ENCODE results near the gene NTN1. TPM values are rescaled to one million over a fixed set of nuclear protein-coding genes. Genes with fewer than 3 reads are reported as not detected.

Gene NTN1
- total and polyA plus RNA-seq, 2 of the 4 experiments (the other 2 are of a cell fraction) = under 0.01 to 0.07 TPM

- no peaks in the 10 kb centered on the region for H4K20me1 ChIP-seq (ENCODE audit: insufficient read depth, low read length)
- no peak overlapping the region for H2BK120ac ChIP-seq (ENCODE audit: low read depth, low read length)
- H3K18ac ChIP-seq (ENCODE audit: low read depth, low read length) = no peak overlapping the region
- H3K9me1 ChIP-seq (ENCODE audit: insufficient read depth, low read length) = no peaks in the 10 kb centered on the region
- H2BK20ac ChIP-seq (ENCODE audit: low read depth, low read length) = no peak overlapping the region
- no peaks in the 10 kb centered on the region; the same call in 1 of the 2 replicates for H3K27me3 ChIP-seq (ENCODE audit: control insufficient read depth, insufficient read depth, low read length)
- POLR2A ChIA-PET (ENCODE audit: unreplicated experiment) = no interaction called here
- no peak overlapping the region for H3K9ac ChIP-seq (ENCODE audit: low read depth, low read length)
- DNase-seq (no peak), ATAC-seq (ENCODE audit: low read depth) (no peak)
- no peak overlapping the region for H4K5ac ChIP-seq (ENCODE audit: low read depth, low read length)
- H4K91ac ChIP-seq (ENCODE audit: insufficient read depth, low read depth, low read length) = no peak overlapping the region
- no peak overlapping the region for H2AK5ac ChIP-seq (ENCODE audit: low read depth, low read length)
- H2AFZ ChIP-seq (replicated peaks; ENCODE audit: low read length, poor library complexity) = no peak overlapping the region
- no peak overlapping the region for H3K23ac ChIP-seq (ENCODE audit: low read depth, low read length)
- peaks cover 3% of the 10 kb centered on the region for H3K9me3 ChIP-seq (ENCODE audit: control insufficient read depth, insufficient read depth, low read length)
- H3K36me3 ChIP-seq (ENCODE audit: control insufficient read depth, insufficient read depth, low read length) = no peaks in the 10 kb centered on the region
- H3K27ac ChIP-seq (ENCODE audit: insufficient read depth, low read length) = no peak overlapping the region
- no peak overlapping the region for H3K4me2 ChIP-seq (ENCODE audit: low read depth, low read length)
- in situ Hi-C loops (cut with MboI; ENCODE audit: low sequenced_read_pairs) = no loop called here
- dilution Hi-C loops (cut with HindIII; ENCODE audit: low sequenced_read_pairs, unreplicated experiment) = no loop called here
- H2BK5ac ChIP-seq (ENCODE audit: low read depth, low read length, poor library complexity, severe bottlenecking) = no peak overlapping the region
- H3K79me1 ChIP-seq (ENCODE audit: low read depth in 1 of 2, low read length in 2 of 2) = no peaks in the 10 kb centered on the region
- intact Hi-C loops (cut with micrococcal nuclease) = no loop called here
- TF ChIP-seq BHLHE40 (IDR thresholded peaks at IDR 0.05; ENCODE audit: low read depth, low read length) (no peak), USF2 (IDR thresholded peaks at IDR 0.05; ENCODE audit: low read depth, low read length) (no peak), CEBPB (IDR thresholded peaks at IDR 0.05; ENCODE audit: low read depth, low read length) (no peak), MXI1 (IDR thresholded peaks at IDR 0.05; ENCODE audit: borderline replicate concordance, low read depth, low read length) (no peak), RAD21 (IDR thresholded peaks at IDR 0.05; ENCODE audit: low read length) (no peak), SMC3 (IDR thresholded peaks at IDR 0.05; ENCODE audit: low read depth, low read length) (no peak), MAZ (IDR thresholded peaks at IDR 0.05; ENCODE audit: borderline replicate concordance, low read depth, low read length) (no peak), NFE2L2 (IDR thresholded peaks at IDR 0.05; ENCODE audit: low read depth, low read length) (no peak), MAFK (IDR thresholded peaks at IDR 0.05; ENCODE audit: low read depth, low read length) (no peak), CTCF (conservative IDR thresholded peaks at IDR 0.05; ENCODE audit: low read depth, low read length) (no peak), POLR2A (IDR thresholded peaks at IDR 0.05; ENCODE audit: low read depth, low read length) (no peak), CHD1 (IDR thresholded peaks at IDR 0.05; ENCODE audit: low read depth, low read length) (no peak), RFX5 (IDR thresholded peaks at IDR 0.05; ENCODE audit: low read depth, low read length) (no peak), RCOR1 (IDR thresholded peaks at IDR 0.05; ENCODE audit: insufficient replicate concordance, low read length) (no peak), FOS (IDR thresholded peaks at IDR 0.05; ENCODE audit: low read depth, low read length) (no peak), ELK1 (IDR thresholded peaks at IDR 0.05; ENCODE audit: borderline replicate concordance, low read depth, low read length) (no peak)
- no peak overlapping the region for H2AK9ac ChIP-seq (replicated peaks; ENCODE audit: low read depth, low read length, poor library complexity)
- no peak overlapping the region for H3K14ac ChIP-seq (replicated peaks; ENCODE audit: low read depth, low read length)
- CTCF ChIA-PET = no interaction called here
- H3K4me1 ChIP-seq (ENCODE audit: control insufficient read depth, insufficient read depth, low read length) = no peaks in the 10 kb centered on the region; the same call in 1 of the 2 replicates
- BruUV-seq (replicated peaks) = no TSS peak
- H3K56ac ChIP-seq (ENCODE audit: extremely low read depth, insufficient read depth, low read length) = no peak overlapping the region
- H3K4me3 ChIP-seq (ENCODE audit: insufficient read depth, low read depth, low read length) = no peak overlapping the region
- no peak overlapping the region for H2BK15ac ChIP-seq (ENCODE audit: low read depth, low read length)
- no CpG with 5 or more reads among the region's 6 CpGs for WGBS, 2 experiments (ENCODE audit: extremely low coverage in 2 of 2, insufficient read length in 1 of 2)
- no peak overlapping the region for H4K8ac ChIP-seq (ENCODE audit: low read depth in 2 of 2, low read length in 2 of 2)
- no peak overlapping the region for H3K4ac ChIP-seq (ENCODE audit: low read depth, low read length)
These were observed 129.8 kb downstream of the NTN1 start for GRCh38 chr17:9151091-9151490.
